Right kidney (tissue), 1 donor: ENCODE measurements around the gene PARP4.
"Not testable (repeated sequence)": the region's sequence is repeated elsewhere in the genome, so short reads cannot be mapped to it uniquely, and the experiment has no call there.

Experiments used
- DNase-seq: peaks from one replicate; pipeline ENCODE4 v3.0.0-alpha.2; 2016

PARP4 gene

DNA sequence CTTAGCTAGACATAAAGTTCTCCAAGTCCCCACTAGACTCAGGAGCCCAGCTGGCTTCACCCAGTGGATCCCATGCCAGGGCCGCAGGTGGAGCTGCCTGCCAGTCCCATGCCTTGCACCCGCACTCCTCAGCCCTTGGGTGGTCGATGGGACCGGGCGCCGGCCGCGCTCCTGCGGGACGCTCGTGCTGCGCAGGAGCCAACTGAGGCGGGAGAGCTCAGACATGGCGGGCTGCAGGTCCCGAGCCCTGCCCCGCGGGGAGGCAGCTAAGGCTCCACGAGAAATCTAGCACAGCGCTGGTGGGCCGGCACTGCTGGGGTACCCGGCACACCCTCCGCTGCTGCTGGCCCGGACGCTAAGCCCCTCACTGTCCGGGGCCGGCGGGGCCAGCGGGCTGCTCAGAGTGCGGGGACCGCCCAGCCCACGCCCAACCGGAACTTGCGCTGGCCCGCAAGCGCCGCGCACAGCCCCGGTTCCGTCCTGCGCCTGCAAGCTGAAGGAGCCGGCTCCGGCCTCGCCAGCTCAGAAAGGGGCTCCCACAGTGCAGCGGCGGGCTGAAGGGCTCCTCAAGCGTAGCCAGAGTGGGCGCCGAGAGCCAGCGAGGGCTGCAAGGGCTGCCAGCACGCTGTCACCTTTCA, 5.8 kb downstream of the PARP4 start:
- no peak for DNase-seq

DNA sequence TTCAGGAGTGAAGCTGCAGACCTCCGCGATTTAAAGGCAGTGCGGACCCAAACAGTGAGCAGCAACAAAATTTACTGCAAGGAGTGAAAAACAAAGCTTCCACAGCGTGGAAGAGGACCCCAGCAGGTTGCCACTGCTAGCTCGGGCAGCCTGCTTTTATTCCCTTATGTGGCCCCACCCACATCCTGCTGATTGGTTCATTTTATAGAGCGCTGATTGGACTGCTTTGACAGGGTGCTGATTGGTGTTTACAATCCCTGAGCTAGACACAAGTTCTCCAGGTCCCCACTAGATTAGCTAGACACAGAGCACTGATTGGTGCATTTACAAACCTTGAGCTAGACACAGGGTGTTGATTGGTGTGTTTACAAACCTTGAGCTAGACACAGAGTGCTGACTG, 6.3 kb downstream of the PARP4 start:
- not testable (repeated sequence) for DNase-seq

- no peak for DNase-seq
These were observed 6.8 kb downstream of the PARP4 start for GRCh38 chr13:24505756-24506155.

GRCh38 chr13:24505256-24505655, 7.3 kb downstream of the PARP4 start:
- DNase-seq, result no peak

GRCh38 chr13:24503379-24503696, 9.2 kb downstream of the PARP4 start:
- DNase-seq, result no peak

DNA sequence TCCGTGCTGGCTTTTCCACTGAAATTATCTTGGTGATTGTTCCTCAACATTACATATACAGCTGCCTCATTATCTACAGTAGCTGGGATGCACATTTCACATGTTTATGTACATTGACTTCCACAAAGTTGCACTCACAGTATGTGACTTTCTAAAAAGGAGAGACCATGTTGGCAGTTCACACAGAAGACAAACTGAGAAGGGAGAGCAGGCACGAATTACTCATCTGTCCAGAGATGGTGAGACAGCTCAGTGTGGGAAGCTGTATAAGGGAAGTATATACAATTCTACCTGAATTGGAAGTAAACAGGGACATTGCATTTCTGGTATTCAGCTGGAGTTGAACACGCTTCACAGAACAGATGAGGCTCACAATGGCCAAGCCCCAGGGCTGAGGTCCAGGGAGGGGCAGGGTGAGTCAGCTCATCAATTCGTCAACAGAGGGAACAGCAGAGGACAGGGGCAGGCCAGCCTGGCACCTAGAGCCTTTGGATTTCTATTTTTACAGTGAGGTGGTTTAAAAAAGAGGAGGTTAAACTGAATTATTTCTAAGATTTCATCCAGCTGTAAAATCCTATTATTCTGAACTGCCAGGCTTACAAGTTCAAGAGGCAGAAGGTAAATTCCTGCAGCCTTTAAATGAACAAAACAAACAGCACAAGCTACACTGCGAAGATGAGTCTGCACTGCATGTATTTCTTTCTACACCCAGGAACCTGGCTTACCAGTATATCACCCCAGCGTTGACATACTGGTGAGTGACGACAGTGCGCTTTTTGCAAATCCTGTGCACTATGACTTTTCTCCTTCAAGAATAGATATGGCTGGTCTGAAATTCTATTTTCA, 9.8 kb downstream of the PARP4 start:
- no peak for DNase-seq

GRCh38 chr13:24500977-24501376, 11.6 kb downstream of the PARP4 start:
- DNase-seq, result no peak

GRCh38 chr13:24497742-24498141, 14.8 kb downstream of the PARP4 start:
- no peak for DNase-seq

DNA sequence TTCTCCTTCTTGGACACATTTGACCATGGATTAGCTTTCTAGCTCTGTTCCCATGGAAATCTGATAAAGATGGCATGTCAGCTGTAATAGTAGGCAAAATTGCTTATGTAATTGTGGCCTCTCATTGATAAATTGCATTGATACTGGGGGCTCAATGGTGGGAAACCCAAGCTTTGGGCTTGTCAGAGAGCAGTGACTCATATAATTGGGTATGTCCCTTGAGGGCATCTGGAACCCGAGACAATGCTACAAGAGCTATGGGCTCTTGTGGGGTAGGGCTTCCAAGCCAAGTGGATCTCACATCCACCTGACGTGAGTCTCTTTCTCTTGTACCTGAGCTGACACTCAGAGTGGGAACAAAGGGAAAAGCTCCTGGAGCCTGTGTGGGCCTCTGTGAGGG, 16.3 kb downstream of the PARP4 start:
- not testable (repeated sequence) for DNase-seq

DNA sequence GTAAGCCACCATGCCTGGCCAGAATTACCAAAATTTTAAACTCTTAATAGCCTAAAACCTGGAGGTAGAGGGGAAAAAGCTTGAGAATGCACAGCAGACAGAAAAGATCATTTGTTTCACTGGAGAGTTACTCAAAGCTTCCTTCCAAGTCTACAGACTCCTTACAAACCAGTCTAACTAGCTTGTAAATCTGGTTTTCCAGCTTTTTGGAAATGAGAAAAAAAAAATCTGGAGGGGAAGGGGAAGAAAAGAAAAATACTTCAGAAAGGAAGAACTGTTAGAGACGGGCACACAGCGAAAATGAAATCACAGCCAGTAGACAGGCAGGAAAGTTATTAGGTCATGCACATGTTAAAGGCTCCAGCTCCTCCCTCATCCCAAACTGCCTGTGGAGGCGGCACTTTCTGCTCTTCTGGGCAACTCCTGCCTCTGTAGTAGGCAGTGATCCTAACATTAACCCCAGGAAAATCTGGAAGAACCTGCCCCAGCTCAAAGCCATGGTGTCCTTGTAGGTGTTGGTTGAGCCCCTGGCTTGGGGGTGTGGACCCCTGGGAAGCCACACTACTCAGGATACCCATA, 17.3 kb downstream of the PARP4 start:
- no peak for DNase-seq

- no peak for DNase-seq
These were observed 19.2 kb downstream of the PARP4 start for GRCh38 chr13:24493356-24493755.

- no peak for DNase-seq
These were observed 20.7 kb downstream of the PARP4 start for GRCh38 chr13:24491845-24492244.

DNA sequence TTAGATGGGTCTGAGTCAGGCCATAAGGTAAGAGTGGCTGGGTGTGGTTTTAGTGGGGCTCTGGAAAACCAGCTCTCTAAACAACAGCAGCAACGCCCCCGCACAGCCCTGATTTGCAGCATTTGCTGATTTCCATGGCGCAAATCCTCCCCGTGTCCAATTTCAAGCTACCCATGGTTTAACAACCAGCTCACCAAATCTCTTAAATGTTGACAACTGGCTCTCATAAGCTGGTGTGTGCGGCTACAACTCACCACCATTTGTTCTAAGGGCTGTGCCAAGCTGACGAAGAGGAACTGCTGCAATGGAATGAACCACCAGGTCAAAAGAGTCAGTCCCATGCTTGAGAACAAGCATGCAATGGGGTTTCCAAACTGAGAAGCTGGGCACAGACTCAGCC, 22.9 kb downstream of the PARP4 start:
- DNase-seq, result no peak

- not testable (repeated sequence) for DNase-seq
These were observed 24.5 kb downstream of the PARP4 start for GRCh38 chr13:24488092-24488491.

GRCh38 chr13:24486017-24486657, 26.4 kb downstream of the PARP4 start:
- not testable (repeated sequence) for DNase-seq

- DNase-seq, result no peak
These were observed 38.9 kb downstream of the PARP4 start for GRCh38 chr13:24473686-24474085.

DNA sequence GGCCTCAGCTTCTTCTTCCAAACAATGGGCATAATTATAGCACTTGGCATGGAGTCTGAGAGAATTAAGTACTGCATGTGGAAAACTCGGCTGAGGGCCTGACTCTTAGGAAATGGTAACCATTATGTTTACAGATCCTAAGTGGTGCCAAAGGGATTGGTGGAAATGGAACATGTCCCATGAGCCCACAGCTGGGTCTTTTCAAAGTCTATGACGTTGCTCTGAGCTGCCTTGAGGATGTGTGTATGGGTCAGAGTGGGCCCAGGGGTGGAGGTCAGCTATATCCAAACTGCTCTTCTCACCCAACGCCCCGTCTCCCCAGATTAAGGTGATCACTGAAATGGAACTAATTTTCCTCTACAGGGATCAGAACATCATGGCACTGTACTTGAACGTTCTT, 40.4 kb downstream of the PARP4 start:
- not testable (repeated sequence) for DNase-seq

- no peak for DNase-seq
These were observed 49.5 kb downstream of the PARP4 start for GRCh38 chr13:24463078-24463477.

GRCh38 chr13:24460256-24460655, 52.3 kb downstream of the PARP4 start:
- DNase-seq, result no peak

GRCh38 chr13:24459726-24460125, 52.9 kb downstream of the PARP4 start:
- no peak for DNase-seq

GRCh38 chr13:24459234-24459633, 53.3 kb downstream of the PARP4 start:
- DNase-seq, result no peak

DNA sequence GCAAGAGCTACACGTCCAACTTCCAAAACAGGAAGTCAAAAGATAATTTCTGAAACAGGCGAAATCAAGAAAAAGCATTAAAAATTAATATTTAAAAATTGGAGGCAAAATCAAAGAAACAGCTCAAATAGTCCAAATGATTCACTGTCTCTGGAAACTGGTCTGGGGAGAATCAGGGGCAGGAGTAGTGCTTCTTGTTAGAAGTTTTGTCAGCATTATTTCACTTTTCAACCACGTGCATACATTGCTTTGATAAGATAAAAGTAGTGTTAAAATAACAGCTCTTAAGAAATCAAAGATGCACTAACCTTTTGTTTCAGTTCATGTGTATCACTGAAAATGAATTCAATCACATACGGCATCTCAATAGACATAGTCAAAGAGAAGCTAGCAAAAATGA, 53.8 kb downstream of the PARP4 start:
- no peak for DNase-seq

- DNase-seq, result no peak
These were observed 56.2 kb downstream of the PARP4 start for GRCh38 chr13:24456396-24456795.
